Vagina (tissue), 2 donors: ENCODE measurements around the gene MIAT.

ENCODE experiments used
- CTCF ChIP-seq, 3 experiments: fragments of 450-650 bp in 2 of 3; fragments of 200-600 bp in 1 of 3; sonication (generic) in 1 of 3; IDR thresholded peaks; one replicate each; pipeline ENCODE4 v1.5.1; 2017 to 2019; ENCODE audit warnings: antibody characterized with exemption in 3 of 3, mild to moderate bottlenecking in 2 of 3, moderate library complexity in 2 of 3
- POLR2A ChIP-seq, 2 donors: fragments of 450-650 bp; IDR thresholded peaks; one replicate each; pipeline ENCODE4 v1.6.1; 2017; ENCODE audit warnings: antibody characterized with exemption in 2 of 2, mild to moderate bottlenecking in 2 of 2, moderate library complexity in 2 of 2
- POLR2AphosphoS5 ChIP-seq, 2 donors: sonication (generic); formaldehyde crosslinking; IDR thresholded peaks; one replicate each; pipeline ENCODE4 v1.9.0; 2017; ENCODE audit warnings: antibody characterized with exemption in 2 of 2, mild to moderate bottlenecking in 2 of 2, low read depth in 1 of 2; ENCODE audit not compliant: insufficient read depth in 1 of 2

- TF ChIP-seq POLR2A (IDR thresholded peaks at IDR 0.05) (no peak), POLR2AphosphoS5 (IDR thresholded peaks at IDR 0.05; ENCODE audit: insufficient read depth in 1 of 2, low read depth in 1 of 2) (no peak), CTCF (IDR thresholded peaks at IDR 0.05) (no peak)
Measured at GRCh38 chr22:26608129-26608528, 49.3 kb upstream of the MIAT start.
